ENCODE results near the gene FAXC.
"Not testable (repeated sequence)": the region's sequence is repeated elsewhere in the genome, so short reads cannot be mapped to it uniquely, and the experiment has no call there.

FAXC gene

DNA sequence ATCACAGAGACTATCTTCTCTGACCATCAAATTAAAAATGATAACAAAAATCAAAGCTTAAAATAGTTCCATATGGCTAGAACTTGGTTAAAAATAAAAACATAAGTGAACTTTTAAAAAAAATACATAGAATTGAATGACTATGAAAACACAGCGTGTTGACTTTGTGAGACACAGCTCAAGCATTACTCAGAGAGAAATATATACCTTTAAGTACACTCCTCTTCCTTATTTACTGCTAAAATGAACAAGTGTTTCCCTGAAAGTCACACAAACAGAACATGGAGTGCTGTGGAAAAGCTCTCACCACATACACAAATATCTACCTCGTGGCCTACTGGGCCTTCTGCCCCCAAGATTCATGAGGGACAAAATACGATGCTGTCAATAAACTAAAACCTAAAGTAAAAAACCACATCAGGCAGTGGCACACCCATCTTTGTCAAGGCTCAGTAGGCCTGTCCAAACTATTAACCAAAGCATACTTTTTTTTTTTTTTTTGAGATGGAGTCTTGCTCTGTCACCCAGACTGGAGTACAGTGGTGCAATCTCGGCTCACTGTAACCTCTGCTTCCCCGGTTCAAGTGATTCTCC is 7.5 kb downstream of the FAXC start:
- no peak for DNase-seq (ENCODE audit: low read depth in 2 of 2)

DNA sequence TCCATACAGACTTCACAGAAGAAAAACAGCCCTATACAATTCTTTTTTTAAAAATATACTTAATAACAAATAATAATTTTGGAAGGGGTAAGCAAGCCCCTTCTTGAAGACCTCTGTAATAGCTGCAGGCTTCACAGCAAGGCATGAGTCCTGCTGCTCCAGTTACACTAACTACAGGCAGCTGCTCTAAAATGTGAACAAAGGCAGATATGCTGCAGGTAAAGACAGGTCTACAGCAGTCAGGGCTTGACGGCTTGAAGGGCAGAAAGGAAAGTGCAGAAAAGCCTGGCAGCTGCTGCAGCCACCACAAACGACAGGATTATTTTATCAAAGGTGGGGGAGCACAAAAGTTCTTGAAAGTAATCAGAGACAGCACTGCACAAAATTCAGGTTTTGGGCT is 11.3 kb downstream of the FAXC start:
- DNase-seq (ENCODE audit: low read depth in 2 of 2) = no peak

DNA sequence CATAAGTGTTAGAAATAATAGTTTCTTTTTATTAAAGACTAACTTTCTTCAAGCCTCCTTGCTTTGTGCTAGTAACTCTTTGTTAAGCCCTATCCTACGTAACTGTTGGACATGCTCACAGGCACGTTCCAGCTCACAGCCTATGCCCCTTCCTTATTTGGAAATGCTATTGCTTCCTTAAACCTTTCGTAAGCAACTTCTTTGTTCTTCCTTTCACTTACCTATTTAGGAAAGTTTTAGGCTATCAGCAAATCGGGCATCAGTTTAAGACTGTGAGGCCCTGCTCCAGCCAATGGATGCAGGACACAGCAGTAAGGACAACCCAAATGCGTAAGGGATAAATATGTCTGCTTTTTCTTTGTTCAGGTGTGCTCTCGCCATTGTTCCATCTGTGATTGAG is 14.2 kb downstream of the FAXC start:
- DNase-seq (ENCODE audit: low read depth in 2 of 2) = not testable (repeated sequence)

DNA sequence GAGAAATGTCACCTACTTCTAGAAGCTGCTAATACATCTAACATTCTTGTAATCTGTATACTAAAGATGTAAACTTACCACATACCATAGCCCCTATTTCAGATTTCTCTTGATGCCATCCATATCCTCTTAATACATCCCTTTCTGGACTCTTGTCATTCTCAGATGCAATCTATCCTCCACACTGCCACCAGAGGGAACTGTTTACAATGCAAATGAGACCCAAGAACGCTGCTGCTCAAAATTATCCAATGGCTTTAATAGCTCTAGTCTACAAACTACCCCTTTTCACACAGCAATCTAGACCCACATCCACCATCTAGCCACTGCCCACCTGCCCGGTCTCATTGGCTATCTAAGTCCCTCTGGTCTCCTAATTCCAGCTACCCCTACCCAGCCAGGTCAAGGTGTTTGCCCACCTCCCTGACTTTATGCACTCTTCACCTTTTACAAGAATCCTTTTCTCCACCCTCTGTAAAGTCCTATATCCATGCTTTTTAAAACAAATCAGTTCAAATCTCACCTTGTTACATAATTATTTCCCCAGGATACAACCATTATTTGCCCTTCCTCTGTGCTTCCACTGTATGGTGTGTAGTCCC is 14.8 kb downstream of the FAXC start:
- DNase-seq (ENCODE audit: low read depth in 2 of 2) = no peak

DNA sequence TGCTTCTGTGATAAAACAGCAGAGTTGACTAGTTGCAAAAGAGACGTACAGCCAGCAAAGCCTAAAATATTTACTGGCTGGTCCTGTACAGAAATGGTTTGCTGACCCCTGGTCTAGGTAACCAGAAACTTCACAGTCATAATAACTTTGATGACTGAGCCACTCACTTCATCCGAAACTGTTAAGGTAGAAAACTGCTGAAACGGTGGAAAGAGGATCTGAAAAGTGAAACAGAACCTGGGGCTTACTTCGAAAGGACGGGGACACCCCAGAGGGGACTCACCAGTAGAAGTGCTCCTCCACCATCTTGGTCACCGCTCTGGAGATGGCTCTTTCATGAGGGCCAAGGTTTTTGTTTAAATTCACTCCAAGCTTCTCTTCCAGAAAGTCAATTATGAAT is 16.4 kb downstream of the FAXC start:
- DNase-seq (ENCODE audit: low read depth in 2 of 2) = no peak

DNA sequence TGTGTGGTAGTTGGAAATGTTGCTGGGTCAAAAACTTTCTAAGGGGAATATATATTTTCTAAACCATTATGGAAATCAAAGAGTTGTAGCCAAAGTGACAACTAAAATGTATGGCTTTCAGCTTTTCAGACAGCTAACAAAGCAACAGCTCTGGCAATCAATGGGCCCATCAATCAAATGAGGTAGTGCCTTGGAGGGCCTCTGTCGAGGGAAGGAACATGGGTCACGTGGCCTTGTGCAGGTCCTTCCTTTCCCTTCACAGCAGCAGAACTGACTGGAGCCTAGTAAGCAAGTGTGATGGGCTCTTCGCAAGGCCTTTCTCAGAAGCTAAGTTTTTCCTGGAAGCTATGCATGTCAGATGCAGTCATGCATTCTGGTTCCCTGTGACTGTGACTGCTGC is 17.9 kb downstream of the FAXC start:
- no peak for DNase-seq (ENCODE audit: low read depth in 2 of 2)

DNA sequence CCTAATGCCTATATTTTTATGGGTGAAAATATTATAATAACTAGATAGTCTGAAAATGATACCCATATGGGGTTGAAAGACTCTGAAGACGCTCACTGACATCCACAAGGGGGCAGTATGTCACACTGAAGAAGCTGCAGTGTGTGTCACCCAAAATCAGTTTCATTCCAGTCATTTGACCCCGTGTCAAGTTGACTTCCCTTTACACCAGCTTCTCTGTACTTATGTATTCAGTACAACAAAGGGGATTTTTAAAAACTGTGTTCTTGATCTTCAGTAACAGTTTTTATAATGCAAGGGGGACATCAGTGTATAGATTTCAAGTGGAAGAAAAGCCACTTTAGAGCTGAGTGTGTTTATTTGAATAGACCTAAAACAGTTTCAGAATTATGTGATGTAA is 19.3 kb downstream of the FAXC start:
- peak; percentile 3 to 26 for DNase-seq (ENCODE audit: low read depth in 2 of 2)

DNA sequence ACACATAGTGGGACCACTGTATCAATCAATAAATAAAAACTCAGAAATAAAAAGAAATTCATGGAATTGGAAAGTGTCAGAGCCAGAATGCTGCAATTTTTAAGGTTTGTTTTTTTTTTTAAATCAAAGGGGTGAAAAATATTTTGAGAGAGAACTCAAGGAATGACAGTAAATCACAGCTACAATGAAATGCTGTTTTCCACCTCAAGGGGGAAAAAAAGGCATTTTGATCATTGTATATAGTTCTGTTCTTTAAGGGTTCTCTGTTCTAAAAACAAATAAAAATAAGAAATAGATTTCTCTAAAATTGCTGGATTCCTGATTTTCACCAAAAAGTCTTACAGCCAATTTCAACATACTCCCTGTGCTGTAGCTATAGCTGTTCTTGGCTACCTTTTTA is 24.5 kb downstream of the FAXC start:
- no peak for DNase-seq (ENCODE audit: low read depth in 2 of 2)

DNA sequence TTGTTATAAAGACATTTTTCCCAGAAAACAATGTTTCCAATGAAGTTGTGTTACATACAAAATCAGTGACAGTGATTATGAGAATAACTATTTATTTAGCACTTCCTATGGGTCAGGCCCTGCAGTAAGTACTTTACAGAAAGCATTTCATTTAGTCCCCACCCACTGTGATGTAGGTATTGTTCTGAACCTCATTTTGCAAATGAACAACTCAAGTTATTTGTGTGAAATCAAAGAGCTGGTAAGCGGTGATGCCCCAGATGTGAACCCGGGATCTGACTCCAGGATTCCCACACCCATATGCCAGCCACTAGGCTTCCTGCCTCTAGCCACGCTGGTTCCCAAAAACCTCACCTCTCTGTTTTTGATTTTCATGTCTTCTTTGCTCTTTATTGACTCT is 30.9 kb downstream of the FAXC start:
- no peak for DNase-seq (ENCODE audit: low read depth in 2 of 2)

DNA sequence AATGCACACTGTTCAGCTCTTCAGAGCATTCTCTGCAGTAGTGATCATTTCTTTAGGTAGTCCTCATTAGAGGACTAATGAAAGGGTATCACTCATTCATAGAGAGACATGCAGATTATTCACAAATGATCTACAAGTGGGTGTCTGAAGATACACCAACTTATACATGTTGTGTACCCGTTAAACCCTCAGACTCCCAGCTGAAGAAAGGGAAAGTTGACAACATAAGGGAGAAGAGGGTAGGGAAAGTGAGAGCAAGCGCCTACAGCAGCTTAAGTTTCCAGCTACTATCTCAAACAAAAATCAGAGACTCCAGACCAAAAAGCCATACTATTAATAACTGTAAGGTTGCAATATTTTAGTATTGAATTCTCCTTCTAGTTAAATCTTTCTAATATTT is 37.1 kb downstream of the FAXC start:
- DNase-seq (ENCODE audit: low read depth in 2 of 2) = no peak

DNA sequence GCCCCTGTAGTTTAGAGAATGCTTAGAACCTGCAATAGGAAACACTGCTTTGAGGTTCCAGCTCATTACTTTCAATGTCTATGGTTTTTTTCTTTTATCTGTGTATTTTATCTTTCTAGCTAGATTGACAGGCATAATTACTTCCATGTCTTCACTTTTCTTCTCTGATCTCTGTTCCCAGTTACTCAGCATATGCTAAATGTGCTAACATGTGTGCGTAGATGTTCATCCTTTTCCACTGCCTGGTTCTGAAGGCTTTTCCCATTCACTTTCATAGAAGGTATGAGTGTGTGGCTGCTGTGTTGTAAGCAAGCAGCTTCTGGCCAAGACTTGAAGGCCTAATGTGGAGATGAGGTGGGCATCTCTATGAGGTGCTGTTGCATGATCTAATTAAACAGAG is 38.9 kb downstream of the FAXC start:
- no peak for DNase-seq (ENCODE audit: low read depth in 2 of 2)

DNA sequence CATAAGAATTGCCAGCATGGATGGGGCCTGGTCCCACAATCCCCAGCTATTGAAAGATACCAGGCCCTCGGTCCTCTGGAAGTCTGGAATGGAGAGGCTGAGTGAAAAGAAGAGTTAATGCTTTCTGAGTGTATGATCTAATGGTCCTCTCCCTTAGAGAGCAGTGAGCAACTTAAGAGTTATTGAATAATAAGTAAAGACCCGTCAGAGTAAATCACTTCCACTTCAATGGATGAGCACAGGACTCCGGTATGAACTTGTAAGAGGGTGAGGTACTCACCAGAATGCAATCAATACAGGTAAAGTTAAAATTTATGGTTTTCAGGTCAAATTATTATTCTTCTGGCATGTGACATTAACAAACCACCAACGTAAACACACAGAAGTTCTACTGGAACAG is 39.9 kb downstream of the FAXC start:
- no peak for DNase-seq (ENCODE audit: low read depth in 2 of 2)

DNA sequence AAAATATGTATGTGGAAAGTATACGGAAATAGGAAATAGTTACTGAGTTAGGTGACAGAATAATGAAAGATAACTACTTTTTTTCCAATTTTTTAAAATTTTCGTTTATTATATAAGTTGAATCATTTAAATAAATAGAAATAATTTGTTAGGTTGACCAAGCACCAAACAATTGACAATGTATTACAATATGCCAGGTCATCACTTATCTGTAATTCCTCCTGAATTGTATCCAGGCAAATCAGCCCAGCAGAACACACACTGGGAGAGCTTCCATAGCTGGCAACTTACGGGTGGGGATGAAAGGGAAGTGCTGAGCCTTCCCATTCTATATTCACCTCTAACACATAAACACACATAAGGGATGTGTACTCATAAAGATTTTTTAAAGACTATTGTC is 40.7 kb downstream of the FAXC start:
- DNase-seq (ENCODE audit: low read depth in 2 of 2) = no peak

DNA sequence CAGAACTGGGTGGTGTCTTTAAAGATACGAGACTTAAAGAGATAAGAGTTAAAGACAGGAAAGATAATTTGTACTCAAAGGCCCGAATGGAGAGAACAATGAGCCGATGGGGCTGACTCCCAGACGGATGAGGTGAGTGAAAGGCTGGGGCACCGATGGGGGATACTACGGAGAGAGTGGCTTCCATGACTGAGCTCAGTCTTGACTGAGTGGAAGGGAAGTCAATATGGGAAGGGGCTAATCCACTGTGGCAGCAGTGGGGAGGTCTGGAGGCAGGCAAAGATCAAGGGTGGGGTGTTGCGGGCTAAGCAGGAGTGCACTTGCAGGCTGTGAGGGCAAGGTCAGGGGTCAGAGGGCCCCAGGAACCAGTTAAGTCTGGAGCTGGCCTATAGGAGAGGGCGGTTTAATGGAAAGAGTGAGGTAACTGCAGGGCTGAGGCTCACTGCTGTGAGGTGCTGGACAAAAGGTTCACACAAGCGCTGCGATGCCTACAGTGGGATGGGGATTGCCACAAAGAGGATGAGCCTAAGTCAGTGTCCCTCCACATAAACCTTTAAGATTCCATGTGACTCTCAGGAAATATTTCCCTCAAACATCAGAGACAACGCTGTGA is 42.1 kb downstream of the FAXC start:
- no peak for DNase-seq (ENCODE audit: low read depth in 2 of 2)

DNA sequence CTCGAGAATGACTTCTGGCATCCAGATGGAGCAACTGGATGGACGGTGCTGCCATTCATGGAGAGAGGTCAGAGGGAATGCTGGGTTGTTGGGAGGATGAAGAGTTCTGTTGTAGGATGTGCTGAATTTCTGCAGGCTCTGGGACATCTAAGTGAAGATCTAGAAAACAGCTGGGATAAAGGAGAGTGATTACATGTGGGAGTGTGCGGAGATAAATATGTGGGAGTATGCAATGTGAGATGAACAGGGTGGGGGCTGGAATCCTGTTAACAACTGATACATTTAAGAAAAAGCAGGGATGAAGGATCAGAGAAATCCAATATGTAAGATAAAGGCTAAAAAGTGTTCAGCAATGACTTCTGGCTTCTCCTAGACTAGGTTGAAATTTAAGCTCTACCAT is 43.1 kb downstream of the FAXC start:
- no peak for DNase-seq (ENCODE audit: low read depth in 2 of 2)

DNA sequence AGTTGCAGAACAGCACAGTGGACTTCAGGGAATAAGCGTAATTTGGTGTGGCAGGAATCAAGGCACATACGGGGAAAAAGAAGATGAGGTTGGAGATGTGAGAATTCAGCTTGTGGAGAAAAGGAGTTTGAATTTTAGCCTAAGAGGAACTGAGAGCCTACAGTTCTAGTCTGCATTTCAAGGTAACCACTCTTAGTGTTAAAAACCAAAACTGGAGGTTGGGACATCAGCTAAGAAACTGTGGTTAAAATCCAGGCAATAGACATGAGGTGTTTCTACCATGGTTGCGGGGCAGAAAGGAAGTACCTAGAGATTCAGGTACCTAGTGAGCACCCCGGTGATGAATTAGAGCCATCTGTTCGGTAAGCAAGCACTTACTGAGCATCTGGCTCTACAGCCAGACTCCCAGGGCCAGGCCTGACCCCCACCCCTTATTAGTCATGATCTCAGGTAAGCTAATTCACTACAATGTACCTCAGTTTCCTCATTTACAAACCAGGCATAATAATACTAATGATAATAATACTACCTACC is 44.4 kb downstream of the FAXC start:
- no peak for DNase-seq (ENCODE audit: low read depth in 2 of 2)

DNA sequence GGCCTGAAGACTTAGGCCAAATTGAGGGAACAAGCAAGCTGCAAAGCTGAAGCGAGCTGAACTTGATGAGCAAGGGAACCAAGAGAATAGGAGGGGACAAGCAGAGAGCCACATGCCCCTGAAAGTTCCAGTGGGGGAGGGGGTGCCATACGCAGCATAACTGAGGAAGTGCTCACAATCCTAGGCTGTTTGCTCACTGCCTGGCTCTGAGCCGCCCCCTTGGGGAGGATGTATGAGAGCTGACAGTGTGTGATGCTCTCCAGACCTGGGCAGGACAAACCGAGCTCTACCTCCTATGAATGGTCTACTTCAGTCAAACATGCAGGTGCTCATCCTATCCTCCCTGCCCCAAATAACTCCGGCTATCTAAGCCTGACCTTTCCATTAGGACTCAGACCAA is 52.1 kb downstream of the FAXC start:
- DNase-seq (ENCODE audit: low read depth in 2 of 2) = no peak

DNA sequence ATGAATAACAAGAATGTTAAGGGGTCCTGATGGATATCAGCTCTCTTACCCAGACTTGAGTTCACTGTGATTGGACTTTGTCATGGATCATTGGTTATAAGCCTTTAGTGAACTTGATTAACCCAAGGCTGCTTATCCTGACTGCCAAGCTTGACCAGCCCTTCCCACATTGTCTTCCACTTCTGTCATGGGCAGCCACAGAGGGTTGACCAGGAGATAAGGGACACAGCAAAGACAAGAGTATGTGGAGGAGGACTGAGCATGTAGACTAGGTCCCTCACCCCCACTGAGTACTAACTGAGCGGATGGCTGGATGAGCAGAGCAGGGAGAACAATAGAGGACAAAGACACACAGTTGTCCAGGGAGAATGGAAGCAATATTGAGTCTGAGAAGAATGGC is 52.5 kb downstream of the FAXC start:
- DNase-seq (ENCODE audit: low read depth in 2 of 2) = no peak

DNA sequence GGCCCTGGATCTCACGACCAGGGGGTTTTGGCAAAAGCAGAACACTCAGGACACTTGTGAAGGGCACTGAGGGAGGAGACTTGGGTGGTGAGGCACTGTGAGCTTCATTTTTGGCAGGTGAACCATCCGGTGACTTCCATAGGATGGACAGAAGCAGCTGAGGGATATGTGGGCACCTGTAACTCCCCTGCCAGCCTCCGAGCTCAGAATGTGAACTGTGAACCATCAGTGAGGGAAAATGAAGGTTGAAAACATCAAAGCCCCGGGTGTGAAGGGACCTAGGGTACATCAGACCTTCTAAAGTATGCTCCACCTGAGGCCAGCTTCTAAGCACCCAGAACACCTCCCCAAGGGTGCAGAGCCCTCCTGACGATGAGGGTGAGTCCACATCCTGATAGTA is 53.2 kb downstream of the FAXC start:
- DNase-seq (ENCODE audit: low read depth in 2 of 2) = no peak

DNA sequence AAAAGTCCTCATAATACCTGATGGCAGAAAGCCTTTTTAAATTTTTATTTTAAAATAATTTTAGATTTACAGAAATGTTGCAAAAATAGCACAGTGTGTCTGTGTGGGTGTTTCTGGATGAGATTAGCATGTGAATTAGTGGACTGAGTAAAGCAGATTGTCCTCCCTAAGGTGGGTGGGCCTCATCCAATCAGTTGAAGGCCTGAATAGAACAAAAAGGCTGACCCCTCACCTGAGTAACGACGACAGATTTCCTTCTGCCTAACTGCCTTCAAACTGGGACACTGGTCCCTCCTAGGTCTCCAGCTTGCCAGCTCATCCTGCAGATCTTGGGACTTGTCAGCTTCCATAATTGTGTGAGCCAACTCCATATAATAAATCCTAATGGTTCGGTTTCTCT is 54.2 kb downstream of the FAXC start:
- no peak for DNase-seq (ENCODE audit: low read depth in 2 of 2)

DNA sequence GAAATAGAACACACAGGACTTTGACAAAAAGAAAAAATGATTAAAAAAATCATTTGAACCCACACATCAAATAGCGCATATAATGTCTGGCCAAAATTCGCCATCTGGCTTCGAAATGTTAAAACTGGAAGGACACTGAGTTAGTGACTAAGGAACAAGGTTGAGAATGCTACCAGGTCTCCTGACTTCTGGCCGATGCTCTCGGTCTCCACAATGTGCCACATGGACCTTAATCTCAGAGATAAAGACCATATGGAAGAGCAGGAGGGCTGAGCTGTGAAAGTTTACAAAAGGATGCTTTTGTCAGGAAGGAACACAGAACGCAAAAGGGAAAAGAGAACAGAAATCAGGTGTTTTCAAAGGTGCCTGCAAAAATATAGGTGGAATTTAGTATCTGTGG is 54.7 kb downstream of the FAXC start:
- no peak for DNase-seq (ENCODE audit: low read depth in 2 of 2)

DNA sequence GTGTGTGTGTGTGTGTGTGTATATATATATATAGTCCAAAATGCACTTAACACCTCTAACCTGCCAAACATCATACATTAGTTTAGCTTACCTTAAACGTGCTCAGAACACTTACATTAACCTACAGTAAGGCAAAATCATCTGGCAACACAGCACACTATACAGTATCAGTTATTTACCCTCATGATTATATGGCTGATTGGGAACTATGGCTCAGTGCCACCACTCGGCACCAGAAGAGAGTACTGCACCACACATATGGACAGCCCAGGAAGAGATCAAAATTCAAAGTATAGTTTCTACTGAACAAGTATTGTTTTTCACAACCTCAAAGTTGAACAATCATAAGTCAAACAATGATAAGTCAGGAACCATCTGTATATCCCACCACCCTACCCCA is 59.8 kb downstream of the FAXC start:
- no peak for DNase-seq (ENCODE audit: low read depth in 2 of 2)

DNA sequence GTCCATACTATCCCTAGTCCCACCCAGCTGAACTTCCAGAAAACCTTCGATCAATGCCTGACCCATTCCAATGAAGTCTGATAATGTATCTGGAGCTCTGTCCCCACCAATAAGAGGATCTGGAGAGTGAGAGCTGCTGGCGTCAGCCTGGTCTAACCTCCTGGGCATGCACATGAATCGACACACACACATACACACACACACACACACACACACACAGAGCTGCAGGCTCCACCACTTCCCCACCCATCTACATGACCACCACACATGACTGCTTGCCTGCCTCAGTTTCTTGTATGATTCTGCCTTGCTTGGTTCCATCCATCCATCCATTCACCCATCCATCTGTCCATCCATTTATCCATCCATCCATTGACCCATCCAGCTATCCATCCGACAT is 60.8 kb downstream of the FAXC start:
- DNase-seq (ENCODE audit: low read depth in 2 of 2) = no peak

DNA sequence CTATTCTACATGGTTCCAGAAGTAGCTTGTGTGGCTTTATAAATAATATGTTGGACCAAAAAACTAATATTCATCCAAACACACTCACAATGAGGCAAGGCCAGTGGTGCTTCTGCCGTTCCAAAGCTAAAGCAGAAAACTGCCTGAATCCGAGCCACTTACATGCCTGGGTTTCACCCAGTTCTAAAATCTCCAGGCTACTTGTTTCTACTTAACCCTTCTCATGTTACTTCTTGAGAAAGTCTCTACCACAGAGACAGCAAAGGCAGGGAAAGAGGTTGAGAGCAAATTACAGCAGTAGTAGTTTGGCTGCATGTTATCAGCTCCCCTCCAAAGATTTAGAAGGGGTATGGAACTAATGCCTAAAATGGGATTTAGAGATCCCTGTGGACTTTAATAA is 62.0 kb downstream of the FAXC start:
- no peak for DNase-seq (ENCODE audit: low read depth in 2 of 2)
